Left cardiac atrium (tissue), 4 donors: ENCODE measurements around the gene SDHA. TPM values are rescaled to one million over a fixed set of nuclear protein-coding genes. Genes with fewer than 3 reads are reported as not detected.

Source experiments
- ATAC-seq, 2 donors: fragments of 200-7000 bp; cut with Tn5 transposase; one replicate each; pipeline ENCODE4 v1.9.1; 2020; ENCODE audit warnings: mild to moderate bottlenecking in 2 of 2, moderate library complexity in 2 of 2
- DNase-seq: peaks from one replicate; pipeline ENCODE4 v3.0.0-alpha.2; 2020
- intact Hi-C, 2 donors: fragments of 100-400 bp; cut with DNase I; formaldehyde crosslinking; loops; one replicate each; pipeline versions ENCODE4 v1.14.1 to v1.15.1; 2022 to 2023
- total RNA-seq, 2 donors: library from RNA; stranded (reverse); fragmentation: NEBNext Ultra II Directional; extraction: Animal tissue kit (Norgen Biotek cat#: 25700); gene quantifications; one replicate each; pipeline ENCODE4 v1.2.1, GENCODE V29; 2021
- donor health status: DM: no; HTN: yes; CAD: no.
- donor health status: DM: no; HTN: yes; CAD: no; lungs with severe emphysema.
- donor health status: DM: yes; HTN: yes; CAD: no.
- donor health status: Dilated cardiomyopathy.

The SDHA gene
- total RNA-seq, 2 donors from 2014 or later = 395 to 449 TPM

GRCh38 chr5:306011-306805 lies 88.1 kb downstream of the SDHA start:
- ATAC-seq (no peak), DNase-seq (no peak)
- intact Hi-C loops = no loop called here

Other genes with a start within 250 kb of the SDHA start
- under 1 TPM; 0.03 to 0.06 TPM for gene PLEKHG4B, start 126.2 kb upstream of the SDHA start, total RNA-seq
- gene LRRC14B, start 26.8 kb upstream of the SDHA start, total RNA-seq = 10 to 100 TPM; 16.5 to 35.9 TPM
- gene CCDC127, start 167 bp upstream of the SDHA start, total RNA-seq = 1 to 10 TPM; 7.8 to 9.6 TPM
- gene PDCD6, start 53.3 kb downstream of the SDHA start, total RNA-seq = 10 to 100 TPM; 40.8 to 44.6 TPM
- gene AHRR, start 103.4 kb downstream of the SDHA start, total RNA-seq = 1 to 10 TPM; 1.9 to 3.8 TPM
- 10 to 100 TPM; 41.4 to 42.3 TPM for gene EXOC3, start 224.9 kb downstream of the SDHA start, total RNA-seq